ENCODE measurements around the gene PRKRIP1. TPM values are rescaled to one million over a fixed set of nuclear protein-coding genes. Genes with fewer than 3 reads are reported as not detected.
"Not testable (repeated sequence)": the region's sequence is repeated elsewhere in the genome, so short reads cannot be mapped to it uniquely, and the experiment has no call there.

PRKRIP1 gene
- polyA plus RNA-seq, 4 donors, result 28.0 to 46.0 (median 33.4) TPM

DNA sequence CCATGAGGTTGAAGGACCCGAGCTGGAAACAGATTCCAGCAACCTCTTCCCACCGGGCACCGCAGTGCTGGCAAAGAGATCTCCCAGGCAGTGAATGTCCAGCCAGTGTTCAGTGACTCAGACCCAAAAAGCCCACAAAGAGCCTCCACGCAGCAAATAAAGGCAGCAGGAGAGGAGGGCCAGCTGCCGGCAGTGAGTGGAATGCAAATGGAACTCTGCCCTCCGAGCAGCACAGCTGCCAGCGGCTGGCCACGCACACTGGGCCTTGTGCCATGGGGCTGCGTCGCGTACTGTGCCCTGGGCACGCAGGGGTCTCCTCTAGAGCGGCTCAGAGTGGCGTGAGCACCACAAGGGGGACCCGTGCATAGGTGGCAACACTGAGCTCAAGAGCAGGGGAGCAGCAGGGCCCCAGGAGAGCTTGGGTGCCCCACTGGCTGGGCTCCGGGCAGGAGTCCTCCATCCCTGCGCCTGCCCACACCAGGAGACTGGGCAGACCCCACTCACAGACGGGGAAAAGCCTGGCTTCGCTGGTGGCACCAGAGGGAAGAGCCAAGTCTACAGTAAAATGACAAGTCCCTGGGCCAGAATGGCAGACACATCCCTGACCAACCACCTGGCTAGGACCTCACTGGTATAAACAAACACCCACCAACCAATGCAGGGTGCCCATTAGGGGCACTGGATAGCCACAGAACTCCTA is 78.7 kb downstream of the PRKRIP1 start:
- DNase-seq (ENCODE audit: low read depth in 4 of 4, low spot score in 3 of 4), result not testable (repeated sequence)

Other genes starting within 250 kb of the PRKRIP1 start
- gene SH2B2, start 109.5 kb upstream of the PRKRIP1 start, polyA plus RNA-seq (ENCODE audit: insufficient read length in 4 of 4), result 1 to 10 TPM; 1.7 to 5.4 (median 2.7) TPM
- gene SPDYE6, start 39.9 kb upstream of the PRKRIP1 start, polyA plus RNA-seq (ENCODE audit: insufficient read length in 4 of 4), result 1 to 10 TPM in 2 of 4 donors, under 1 TPM in 1, not detected in 1; 0.16 to 2.4 (median 2.0) TPM
- gene ORAI2, start 37.2 kb downstream of the PRKRIP1 start, polyA plus RNA-seq (ENCODE audit: insufficient read length in 4 of 4), result 10 to 100 TPM; 15.4 to 22.8 (median 17.8) TPM
- 10 to 100 TPM in 2 of 4 donors, 1 to 10 TPM in 2; 9.0 to 19.4 (median 10.0) TPM for gene ALKBH4, start 68.5 kb downstream of the PRKRIP1 start, polyA plus RNA-seq (ENCODE audit: insufficient read length in 4 of 4)
- gene LRWD1, start 68.6 kb downstream of the PRKRIP1 start, polyA plus RNA-seq (ENCODE audit: insufficient read length in 4 of 4), result 10 to 100 TPM; 15.3 to 24.2 (median 16.4) TPM
- gene POLR2J, start 82.6 kb downstream of the PRKRIP1 start, polyA plus RNA-seq (ENCODE audit: insufficient read length in 4 of 4), result 10 to 100 TPM; 22.3 to 38.4 (median 28.0) TPM
- 10 to 100 TPM in 2 of 4 donors, 1 to 10 TPM in 2; 7.3 to 18.3 (median 8.9) TPM for gene RASA4B, start 121.4 kb downstream of the PRKRIP1 start, polyA plus RNA-seq (ENCODE audit: insufficient read length in 4 of 4)
- gene UPK3BL2, start 147.3 kb downstream of the PRKRIP1 start, polyA plus RNA-seq (ENCODE audit: insufficient read length in 4 of 4), result 10 to 100 TPM in 2 of 4 donors, 1 to 10 TPM in 2; 3.0 to 23.0 (median 7.8) TPM
- gene SPDYE2, start 154.9 kb downstream of the PRKRIP1 start, polyA plus RNA-seq (ENCODE audit: insufficient read length in 4 of 4), result 10 to 100 TPM in 1 of 4 donors, 1 to 10 TPM in 3; 2.4 to 10.7 (median 4.6) TPM
- gene POLR2J3, start 176.2 kb downstream of the PRKRIP1 start, polyA plus RNA-seq (ENCODE audit: insufficient read length in 4 of 4), result 100 to 1,000 TPM in 1 of 4 donors, 10 to 100 TPM in 3; 54.2 to 106 (median 76.6) TPM
- gene RASA4, start 220.4 kb downstream of the PRKRIP1 start, polyA plus RNA-seq (ENCODE audit: insufficient read length in 4 of 4), result 10 to 100 TPM; 27.8 to 48.7 (median 32.8) TPM
- gene UPK3BL1, start 246.4 kb downstream of the PRKRIP1 start, polyA plus RNA-seq (ENCODE audit: insufficient read length in 4 of 4), result 10 to 100 TPM in 2 of 4 donors, 1 to 10 TPM in 2; 4.8 to 20.2 (median 12.0) TPM

Data from left renal pelvis (tissue), 4 donors.